Measurements from ENCODE around the gene CSNK2A2.

CSNK2A2 gene

DNA sequence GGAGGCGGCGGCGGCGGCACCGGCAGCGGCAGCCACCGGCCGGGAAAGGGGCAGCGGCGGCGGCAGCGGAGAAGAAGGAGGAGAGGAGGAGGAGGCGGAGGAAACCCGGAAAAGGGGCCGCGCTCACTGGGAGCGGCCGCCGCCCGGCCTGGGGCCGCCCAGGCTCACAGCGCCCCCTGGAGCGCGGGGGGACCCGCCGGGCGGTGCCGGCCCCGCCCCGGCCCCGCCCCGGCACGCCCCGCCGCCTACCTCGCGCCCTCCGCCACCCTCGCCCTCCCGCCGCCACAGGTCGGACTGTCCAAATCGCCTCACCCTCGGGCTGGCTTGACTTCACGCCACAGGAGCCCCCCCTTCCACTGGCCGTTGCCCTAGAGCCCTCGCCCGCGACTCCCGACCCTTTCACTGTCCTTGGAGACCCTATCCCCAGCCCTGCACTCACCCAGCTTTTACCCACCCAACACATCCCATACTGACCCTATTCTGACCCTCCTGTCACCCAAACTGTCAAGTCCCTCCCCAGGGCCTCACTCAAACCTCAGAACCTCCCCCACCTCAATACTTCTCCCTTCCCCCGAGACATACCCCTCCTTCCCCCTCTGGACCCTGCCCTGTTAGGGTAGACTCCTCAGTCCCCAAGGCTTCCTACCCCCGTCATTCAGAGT is at the start of gene CSNK2A2:
Gene CSNK2A2, minus strand, starts transcription at position 85 of the 662 bp plus-strand sequence. CDS start 370 bp downstream, outside the sequence.
- peak; percentile 67 for DNase-seq (ENCODE audit: low read depth)

DNA sequence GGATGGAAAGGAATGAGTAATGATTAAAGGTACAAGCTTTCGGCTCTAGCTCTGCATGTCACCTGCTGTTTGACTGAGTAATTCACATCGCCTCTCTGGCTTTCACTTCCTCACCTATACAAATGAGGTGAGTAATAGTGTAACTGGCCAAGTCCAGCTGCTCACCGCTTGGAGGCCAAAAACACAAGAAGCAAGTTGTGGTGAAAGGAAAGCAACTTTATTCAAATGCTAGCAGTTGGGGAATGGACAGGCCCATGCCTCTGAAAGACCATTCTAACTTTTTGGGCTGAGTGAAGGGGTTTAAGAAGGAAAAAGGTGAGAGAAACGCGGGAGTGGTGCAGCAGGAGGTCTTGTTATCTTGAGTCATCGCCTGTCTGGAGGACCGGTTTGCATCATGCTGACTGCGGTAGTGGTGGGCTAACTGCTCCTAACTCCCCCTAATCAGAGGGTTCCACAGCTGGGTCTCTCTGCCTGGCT is 45.7 kb upstream of the CSNK2A2 start:
- no peak for DNase-seq (ENCODE audit: low read depth)

DNA sequence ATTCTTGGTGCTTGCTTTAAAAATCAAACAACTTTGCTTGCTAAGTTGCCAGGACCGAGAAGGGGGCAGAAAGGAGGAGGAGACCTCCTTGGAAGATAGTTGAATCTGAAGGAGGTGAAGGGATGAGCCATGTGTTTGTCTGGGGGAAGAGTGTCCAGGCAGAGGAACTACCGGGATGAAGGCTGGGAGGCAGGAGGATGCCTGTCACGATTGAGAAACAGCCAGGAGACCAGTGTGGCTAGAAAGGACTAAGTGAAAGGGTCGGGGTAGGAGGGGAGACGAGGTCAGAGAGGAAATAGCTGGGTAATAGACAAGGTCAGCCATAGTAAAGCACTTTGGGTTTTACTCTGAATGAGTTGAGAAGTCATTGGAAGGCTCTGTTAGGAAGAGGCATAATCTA is 38.9 kb upstream of the CSNK2A2 start:
- DNase-seq (ENCODE audit: low read depth), result no peak

DNA sequence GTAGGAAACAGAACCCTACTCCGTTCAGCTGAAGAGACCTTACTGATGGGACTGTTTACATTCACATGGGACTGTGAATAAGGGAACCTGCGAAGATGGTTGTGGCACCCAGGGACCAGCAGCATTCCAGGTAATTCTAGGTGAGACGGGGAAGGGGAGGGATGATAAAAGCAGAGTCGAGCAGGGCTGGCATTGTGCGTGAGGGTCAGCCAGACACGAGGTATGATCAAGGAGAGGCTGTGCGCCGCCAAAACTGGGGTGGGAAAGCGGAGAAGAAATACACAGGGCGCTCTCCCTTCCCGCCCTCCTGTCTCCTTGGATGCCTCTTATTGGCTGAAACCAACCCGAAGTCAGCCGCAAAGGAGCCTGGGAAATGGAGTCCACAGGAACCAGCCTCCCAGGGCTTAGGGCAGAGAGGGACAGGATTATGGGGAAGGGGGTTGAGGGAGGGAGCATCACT is 38.4 kb upstream of the CSNK2A2 start:
- DNase-seq (ENCODE audit: low read depth), result peak; percentile 34

DNA sequence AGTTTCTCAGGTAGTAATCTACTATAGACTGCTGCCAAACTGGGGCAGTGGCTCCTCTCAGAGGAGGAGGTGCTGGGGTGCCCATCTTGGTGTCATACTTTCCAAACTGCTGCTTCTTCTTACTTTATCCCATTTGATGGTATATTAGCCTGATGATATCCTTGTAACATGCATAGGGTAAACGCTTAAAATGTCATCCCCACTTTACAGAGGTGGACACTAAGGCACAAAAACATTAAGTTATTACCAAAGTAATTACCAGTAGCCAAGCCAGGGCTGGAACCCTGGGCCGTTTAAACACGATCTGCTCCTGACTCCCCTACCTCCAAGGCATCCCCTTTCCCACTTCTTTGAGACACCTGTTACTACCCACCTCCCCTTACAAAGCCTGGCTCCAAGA is 37.8 kb upstream of the CSNK2A2 start:
- DNase-seq (ENCODE audit: low read depth), result no peak

DNA sequence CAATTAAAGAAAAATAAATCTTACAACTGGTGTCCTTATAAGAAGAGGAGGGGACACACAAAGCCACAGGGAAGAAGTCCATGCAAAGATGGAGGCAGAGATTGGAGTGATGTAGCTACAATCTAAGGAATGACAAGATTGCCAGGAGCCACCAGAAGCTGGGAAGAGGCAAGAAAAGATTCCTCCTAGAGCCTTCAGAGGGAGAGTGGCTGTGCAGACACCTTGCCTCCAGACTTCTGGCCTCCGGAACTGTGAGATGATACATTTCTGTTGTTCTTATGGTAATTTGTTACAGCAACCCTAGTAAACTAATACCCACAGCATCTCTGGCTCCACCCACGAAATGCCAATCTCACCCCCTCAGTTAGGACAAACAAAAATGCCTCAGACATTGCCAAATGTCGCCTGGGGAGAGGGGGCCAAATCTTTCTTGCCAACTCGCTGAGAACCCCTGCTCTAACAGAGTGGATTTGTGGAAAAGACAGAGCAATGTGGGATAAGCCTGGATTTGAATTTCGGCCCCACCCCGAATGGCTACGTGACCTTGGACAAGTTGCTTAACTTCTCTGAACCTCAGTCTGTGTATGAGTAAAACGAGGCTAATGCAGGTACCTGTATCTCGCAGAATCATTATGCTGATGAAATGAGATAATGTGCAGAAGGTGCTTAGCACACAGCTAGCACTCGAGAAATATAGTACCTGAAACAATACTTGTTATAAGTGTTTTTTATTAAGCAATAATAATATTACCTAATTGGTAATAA is 37.1 kb upstream of the CSNK2A2 start:
- no peak for DNase-seq (ENCODE audit: low read depth)

DNA sequence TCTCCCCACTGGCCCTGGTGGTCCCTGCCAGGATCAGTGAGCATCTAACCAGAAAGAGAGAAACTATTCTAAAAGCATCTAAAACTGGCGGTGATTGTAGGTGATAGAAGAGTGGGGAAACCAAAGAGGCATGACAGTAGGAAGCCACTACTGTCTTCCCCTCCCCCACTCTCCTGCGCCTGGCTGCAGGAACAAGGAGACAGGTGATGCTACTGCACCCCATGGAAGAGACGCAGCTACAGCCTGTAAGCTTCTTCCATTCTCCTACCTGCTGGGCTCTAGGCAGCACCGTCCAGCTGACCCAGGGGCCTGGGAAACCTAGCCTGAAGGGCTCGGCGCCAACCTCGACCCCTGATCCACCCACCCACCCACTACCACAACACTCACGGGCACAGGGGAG is 32.4 kb upstream of the CSNK2A2 start:
- DNase-seq (ENCODE audit: low read depth), result no peak

DNA sequence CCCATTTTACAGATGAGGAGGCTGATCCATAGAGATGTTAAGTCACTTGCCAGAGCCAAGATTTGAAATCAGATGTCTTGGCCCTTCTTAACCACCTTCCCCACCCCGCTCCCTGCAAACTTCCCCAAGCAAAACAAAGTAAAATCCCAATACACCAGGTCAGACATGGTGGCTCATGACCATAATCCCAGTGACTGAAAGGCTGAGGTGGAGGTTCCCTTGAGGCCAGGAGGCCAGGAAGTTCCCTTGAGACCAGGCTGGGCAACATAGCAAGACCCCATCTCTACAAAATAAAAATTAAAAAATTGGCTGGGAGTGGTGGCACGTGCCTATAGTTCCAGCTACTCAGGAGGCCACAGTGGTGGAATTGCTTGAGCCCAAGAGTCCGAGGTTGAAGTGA is 28.9 kb upstream of the CSNK2A2 start:
- DNase-seq (ENCODE audit: low read depth), result no peak

DNA sequence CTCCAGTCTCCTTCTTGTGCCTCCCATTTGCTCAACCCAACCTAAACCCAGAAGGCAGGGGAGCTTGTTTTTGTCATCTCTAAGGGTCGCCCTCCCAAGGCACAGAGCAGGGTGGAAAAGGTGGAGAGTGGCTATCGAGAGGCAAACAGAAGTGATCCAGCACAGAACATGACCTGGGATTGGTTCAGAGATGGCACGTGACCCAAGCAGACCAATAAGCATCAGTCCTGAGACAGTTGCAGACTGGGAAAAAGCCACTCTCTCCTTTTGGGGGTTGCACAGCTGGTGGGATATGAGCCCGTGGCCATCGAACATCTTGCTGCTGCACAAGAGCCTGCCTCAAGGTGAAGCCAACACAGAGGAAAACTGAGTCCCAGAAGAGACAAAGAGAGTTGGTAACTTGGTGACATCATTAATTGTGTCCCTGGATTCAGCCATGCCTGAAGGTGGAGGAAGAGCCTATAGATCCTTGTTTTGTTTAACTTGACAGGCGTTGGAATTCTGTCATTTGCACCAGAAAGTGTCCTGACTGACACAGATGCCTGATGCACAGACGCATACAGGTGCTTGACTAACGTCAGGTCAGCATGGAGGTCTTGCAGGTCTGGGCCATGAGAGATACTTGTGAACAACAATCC is 28.2 kb upstream of the CSNK2A2 start:
- DNase-seq (ENCODE audit: low read depth), result no peak

DNA sequence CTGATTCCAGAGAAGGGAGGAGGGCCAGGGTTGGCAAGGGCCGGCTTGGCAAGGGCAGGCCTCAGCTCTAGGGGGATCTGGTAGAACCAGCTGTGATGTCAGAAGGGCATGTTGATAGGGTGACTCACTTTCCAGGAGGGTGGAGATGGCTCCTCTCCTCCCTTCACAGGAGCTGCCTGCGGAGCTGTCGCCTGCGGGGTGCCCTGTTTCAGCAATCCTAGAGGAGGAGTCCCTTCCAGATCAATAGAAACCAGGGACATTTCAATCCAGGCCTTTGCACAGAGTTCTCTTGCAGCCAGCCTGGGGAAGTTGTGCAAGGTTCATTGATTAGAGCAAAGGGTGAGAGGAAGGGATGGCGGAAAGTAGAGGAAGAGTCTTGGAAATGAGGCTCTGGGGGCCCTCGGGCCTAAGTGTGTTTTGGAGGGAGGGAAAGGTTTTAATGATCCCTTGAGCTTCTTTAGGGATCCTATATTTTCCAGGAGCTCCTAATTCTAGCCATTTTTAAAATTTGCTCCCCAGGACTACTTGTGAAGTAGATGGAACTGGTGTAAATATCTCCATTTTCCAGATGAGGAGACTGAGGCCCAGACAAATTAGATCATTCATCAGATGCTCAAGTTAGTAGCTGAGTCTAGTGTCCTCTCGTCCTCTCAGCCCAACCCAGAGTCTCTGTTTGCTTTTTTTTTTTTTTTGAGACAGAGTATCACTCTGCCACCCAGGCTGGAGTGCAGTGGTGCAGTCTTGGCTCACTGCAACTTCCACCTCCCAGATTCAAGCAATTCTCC is 24.8 kb upstream of the CSNK2A2 start:
- DNase-seq (ENCODE audit: low read depth), result no peak

DNA sequence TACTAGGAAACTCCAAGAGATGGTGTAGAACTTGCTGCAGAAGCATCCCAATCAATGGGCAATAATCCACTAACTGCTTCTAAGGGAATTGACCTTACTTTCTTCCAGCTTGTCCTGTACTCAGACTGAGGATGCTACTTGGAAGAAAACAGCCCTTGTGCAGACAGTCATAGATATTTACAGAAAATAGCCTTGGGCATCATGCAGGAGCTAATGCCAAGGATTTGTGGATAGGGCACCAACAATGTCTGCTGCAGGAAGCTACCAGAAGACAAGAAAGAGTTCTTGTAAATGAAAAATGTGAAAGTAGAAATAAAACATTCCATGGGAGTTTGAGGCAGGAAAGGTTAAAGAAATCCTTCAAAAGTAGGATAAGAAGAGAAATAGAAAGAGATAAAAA is 21.5 kb upstream of the CSNK2A2 start:
- DNase-seq (ENCODE audit: low read depth), result no peak

DNA sequence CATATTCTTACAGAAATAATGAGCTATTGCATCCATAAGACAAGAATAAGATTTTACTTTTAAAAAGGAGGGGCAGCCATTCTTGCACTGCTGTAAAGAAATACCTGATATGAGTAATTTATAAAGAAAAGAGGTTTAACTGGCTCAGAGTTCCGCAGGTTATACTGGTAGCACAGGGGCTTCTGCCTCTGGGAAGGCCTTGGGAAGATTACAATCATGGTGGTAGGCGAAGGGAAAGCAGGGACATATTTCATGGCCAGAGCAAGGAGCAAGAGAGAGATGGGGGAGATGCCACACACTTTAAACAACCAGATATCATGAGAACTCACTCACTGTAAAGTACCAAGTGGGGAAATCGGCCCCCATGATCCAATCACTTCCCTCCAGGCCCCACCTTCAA is 20.9 kb upstream of the CSNK2A2 start:
- DNase-seq (ENCODE audit: low read depth), result no peak

DNA sequence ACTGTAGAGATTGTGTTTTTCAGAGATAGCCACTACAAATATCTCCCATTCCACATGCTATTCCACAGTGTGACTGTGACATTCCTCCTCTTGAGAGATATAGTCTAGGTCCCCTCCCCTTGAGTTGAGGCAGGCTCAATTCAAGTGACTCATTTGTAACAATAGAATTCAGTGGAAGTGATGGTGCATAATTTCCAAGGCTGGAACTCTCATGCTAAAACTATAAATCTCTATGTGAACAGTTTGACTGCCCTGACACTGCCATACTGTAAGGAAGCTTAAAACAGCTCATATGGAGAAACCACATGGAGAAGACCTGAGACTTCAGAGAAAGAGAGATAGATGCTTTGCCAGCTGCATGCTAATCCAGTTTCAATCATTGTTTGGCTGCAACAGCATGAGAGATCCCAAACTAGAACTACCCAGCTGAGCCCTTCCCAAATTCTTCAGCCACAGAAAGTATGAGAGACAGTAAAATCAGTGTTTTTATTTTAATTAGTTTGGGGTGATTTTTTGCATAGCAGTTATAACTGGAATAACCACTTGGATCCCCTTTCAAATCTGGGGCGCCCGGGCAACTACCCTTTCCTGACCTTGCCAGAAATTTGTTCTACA is 19.5 kb upstream of the CSNK2A2 start:
- no peak for DNase-seq (ENCODE audit: low read depth)

DNA sequence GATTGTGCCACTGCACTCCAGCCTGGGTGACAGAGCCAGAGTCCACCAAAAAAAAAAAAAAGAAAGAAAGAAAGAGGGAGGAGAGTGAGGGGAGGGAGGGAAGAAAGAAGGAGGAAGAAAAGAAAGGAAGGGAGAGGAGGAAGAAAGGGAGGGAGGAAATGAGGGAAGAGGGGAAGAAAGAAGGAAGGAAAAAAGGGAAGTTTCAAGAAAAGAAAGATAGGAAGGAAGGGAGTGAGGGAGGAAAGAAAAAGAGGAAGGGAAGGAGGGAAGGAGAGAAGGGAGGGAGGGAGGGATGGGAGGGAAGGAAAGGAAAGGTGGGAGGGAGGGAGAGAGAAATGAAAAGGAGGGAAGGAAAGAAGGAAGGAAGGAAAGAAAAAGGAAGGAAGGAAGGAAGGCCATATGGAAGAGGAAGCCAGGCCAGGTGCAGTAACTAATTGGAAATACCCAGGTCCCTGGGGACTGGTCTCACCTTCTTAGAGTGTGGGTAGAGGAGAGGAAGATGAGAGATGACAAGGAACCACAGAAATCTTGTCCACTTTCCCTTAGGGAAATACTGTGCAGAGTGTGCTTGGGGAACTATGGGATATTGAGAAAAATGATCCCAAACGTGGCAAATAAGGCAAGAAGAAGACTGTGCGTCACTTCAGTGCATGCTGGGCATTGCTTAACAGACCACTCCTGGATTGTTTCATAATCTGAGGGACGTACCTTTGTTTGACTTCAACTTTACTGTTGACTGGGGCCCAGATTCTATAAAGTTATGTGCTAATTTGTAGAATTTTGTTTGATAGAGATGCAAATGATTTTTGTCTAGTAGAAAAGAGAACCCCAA is 15.1 kb upstream of the CSNK2A2 start:
- DNase-seq (ENCODE audit: low read depth), result no peak

DNA sequence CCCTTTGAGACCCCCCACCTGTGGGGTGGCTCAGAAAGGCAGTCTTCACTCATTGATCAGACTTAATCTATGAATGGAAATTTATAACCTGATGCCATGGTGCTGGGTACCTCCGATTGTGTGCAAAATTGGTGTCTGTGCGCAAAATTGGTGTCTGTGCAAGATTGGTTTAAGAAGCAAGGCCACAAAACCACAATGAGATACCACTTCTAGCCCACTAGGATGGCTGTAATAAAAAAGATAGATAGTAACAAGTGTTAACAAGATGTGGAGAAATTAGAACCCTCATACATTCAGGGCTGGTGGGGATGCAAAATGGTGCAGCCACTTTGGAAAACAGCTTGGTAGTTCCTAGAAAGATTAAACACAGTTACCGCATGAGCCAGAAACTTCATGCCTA is 13.9 kb upstream of the CSNK2A2 start:
- DNase-seq (ENCODE audit: low read depth), result no peak

DNA sequence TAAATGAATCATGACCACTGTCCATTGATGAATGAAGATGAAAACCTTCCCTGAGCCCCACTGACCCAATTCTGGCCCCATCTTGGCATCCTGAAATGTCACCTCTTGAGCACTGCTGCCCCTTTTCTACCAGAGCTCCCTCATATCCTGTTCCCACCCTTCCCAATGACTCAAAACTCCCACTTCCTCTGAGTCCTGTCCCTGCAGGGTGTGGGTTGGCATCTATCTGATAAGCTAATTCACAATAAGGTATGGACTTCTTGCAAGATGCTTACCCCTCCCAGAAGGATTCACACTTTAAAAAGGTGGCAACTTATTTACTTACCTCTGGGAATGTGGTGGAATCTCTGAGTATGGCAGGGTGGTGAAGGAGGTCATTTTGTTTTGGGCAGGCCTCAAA is 13.3 kb upstream of the CSNK2A2 start:
- DNase-seq (ENCODE audit: low read depth), result no peak

DNA sequence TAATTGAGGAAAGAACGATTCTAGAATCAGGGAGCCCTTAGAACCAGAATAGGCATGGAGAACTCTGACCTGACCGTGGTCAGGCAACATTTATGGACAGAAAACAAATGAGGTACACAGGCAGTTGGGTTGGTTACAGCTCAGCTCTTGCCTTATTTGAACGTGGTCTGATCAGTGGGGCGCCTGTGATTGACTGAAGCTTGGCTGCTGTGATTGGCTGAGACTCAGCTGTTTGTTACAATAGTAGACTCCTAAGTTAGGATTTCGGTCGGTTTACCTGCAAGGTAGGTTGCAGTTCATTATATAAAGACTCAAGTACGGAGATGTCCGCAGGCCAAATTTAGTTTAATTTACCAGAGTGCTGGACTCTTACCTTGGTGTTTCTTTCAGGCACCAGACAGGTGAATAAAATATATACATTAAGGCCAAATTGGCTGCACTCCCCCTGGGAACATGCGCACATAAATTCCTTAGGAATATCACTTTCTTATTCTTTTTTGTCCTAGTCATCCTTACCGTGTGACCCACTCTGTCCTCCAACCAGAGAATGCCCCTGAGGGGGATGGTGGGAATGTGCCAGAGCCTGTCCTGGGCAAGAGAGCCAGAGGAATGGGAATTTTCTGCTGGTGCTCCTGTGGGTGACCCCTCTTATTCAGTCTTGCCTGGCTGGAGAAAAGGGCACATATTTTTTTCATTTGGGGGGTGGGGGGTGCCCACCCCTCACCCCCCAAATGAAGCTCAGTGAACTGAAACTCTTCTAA is 7.5 kb upstream of the CSNK2A2 start:
- DNase-seq (ENCODE audit: low read depth), result no peak

DNA sequence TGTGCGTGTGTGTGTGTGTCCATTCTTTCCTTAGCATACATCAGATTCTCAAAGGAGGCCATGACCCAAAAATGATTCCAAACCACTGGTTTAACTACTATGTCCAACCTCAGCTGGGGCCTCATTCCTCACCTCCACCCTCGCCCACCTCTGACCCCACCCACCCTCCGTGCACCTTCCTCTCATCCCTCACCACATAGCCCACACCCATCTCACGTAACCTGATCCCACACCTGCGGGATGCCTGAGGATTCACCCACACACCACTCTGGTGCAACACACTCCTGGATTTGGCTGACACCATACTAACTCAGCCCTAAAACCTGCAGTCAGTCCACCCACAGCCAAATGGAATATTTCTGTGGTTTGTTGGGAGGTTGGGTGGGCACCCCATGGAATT is 3.3 kb upstream of the CSNK2A2 start:
- DNase-seq (ENCODE audit: low read depth), result no peak

DNA sequence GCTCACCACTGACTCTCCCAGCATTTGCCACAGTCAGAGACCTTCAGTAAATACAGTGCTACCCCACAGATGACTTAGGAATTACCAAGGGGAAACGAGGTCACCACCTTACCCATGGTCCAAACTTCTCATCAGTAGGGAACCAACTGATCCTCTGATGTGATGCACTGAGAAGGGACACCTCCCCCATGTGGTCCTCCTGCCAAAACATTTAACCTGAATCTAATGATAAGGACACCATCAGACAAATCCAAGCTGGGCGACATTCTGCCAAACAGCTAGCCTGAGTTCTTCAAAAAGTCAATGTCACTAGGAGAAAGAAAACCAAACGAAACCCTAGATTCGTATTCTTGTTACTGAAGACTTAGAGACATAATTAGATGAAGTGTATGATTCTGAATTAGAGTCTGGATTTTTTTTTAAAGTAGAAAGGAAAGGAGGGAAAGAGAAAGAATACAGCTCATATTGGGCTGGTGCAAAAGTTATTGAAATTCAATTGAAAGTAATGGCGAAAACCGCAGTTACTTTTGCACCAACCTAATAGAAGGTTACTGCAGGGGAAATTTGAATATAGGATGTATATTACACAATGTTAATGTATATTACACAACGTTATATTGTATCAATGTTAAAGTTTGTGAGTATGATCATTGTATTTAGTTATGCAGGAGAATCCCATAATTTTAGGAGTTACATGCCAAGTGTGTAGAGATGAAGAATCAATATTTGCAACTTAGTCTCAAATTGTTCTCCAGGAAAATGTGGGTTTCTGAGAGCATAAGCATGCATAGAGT is 2.3 kb upstream of the CSNK2A2 start:
- DNase-seq (ENCODE audit: low read depth), result no peak
